GM19023 (cell line): ENCODE results near the gene RIMBP3C.
"Not testable (repeated sequence)": the region's sequence is repeated elsewhere in the genome, so short reads cannot be mapped to it uniquely, and the experiment has no call there.

Experiments
- ATAC-seq: cut with Tn5 transposase; IDR thresholded peaks from one replicate; pipeline ENCODE4 v1.9.1; 2021; ENCODE audit warnings: mild to moderate bottlenecking, moderate library complexity; ENCODE audit not compliant: unreplicated experiment

Gene RIMBP3C, protein sequence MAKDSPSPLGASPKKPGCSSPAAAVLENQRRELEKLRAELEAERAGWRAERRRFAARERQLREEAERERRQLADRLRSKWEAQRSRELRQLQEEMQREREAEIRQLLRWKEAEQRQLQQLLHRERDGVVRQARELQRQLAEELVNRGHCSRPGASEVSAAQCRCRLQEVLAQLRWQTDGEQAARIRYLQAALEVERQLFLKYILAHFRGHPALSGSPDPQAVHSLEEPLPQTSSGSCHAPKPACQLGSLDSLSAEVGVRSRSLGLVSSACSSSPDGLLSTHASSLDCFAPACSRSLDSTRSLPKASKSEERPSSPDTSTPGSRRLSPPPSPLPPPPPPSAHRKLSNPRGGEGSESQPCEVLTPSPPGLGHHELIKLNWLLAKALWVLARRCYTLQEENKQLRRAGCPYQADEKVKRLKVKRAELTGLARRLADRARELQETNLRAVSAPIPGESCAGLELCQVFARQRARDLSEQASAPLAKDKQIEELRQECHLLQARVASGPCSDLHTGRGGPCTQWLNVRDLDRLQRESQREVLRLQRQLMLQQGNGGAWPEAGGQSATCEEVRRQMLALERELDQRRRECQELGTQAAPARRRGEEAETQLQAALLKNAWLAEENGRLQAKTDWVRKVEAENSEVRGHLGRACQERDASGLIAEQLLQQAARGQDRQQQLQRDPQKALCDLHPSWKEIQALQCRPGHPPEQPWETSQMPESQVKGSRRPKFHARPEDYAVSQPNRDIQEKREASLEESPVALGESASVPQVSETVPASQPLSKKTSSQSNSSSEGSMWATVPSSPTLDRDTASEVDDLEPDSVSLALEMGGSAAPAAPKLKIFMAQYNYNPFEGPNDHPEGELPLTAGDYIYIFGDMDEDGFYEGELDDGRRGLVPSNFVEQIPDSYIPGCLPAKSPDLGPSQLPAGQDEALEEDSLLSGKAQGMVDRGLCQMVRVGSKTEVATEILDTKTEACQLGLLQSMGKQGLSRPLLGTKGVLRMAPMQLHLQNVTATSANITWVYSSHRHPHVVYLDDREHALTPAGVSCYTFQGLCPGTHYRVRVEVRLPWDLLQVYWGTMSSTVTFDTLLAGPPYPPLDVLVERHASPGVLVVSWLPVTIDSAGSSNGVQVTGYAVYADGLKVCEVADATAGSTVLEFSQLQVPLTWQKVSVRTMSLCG (N-terminal part only)

DNA sequence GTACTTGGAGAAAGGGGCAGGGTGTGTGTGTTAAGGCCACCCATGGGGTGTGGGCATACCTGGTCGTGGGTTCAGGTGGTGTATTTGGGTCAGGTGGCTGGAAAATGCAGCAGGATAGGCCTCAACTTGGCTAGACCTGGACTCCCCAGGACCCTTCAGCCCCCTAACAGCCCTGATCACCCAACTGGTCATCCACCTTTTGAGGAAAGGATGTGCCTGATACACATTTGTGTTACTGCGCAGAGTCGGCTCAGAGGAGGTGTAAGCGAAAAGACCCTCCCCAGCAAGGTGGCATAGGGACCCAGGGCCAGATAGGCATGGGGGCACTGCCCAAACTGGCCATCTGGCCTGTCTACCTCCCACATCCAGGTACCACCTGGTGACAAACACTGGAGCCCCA is at the start of gene RIMBP3C:
Gene RIMBP3C, minus strand, starts transcription at position 101 of the 400 bp plus-strand sequence. CDS start 485 bp downstream, outside the sequence.
- ATAC-seq, result not testable (repeated sequence)

DNA sequence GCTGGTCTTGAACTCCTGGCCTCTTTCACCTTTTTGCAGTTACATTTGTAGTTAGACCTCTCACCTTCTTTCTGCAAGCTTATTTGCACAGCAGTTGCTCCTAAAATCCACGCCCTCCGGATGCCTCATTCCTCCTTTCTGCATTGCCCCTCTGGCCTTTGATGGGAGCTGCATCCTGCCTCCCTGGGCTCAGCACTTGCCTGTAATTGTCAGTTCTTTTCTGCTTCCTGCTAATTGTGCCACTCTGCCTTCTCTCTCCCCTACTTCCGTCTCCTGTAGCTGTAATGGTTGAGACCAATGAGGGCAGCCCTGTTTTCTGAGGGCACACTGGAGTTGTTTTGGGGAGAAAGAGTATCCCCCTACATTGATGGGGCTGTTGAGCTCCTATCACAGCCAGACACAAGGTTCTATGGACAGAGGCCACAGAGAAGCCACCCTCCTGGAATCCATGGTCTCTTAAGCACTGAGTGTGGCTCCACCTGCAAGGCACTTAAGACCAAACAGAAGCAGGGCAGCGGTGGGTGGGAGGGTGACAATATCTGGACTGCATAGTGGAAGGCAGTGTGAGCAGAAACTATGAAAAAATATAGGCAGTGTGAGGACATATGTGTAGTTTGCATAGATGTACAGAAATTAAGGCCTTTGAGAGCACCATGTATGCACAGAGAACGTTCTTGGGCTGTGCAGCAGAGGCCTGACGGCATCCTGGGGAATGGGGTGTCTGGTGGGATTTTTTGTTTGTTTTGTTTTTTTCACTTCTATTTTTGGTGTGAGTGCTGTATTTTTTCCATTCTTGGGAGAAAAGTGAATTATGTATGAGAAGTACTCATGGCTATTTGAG is 48.0 kb upstream of the RIMBP3C start:
- ATAC-seq, result no peak

DNA sequence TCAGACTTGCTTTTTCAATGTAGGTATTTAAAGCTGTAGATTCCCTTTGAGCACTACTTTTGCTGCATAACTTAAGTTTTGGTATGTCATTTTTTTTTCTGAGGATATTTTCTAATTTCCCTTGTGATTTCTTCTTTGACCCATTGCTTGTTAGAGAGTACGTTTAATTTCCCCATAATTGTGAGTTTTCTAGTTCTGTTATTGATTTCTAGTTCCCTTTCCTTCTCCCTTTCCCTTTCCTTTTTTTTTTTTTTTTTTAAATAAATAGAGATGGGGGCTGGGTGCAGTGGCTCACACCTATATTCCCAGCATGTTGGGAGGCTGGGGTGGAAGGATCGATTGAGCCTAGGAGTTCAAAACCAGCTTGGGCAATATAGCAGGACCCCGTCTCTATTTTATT is 47.0 kb upstream of the RIMBP3C start:
- ATAC-seq, result no peak

DNA sequence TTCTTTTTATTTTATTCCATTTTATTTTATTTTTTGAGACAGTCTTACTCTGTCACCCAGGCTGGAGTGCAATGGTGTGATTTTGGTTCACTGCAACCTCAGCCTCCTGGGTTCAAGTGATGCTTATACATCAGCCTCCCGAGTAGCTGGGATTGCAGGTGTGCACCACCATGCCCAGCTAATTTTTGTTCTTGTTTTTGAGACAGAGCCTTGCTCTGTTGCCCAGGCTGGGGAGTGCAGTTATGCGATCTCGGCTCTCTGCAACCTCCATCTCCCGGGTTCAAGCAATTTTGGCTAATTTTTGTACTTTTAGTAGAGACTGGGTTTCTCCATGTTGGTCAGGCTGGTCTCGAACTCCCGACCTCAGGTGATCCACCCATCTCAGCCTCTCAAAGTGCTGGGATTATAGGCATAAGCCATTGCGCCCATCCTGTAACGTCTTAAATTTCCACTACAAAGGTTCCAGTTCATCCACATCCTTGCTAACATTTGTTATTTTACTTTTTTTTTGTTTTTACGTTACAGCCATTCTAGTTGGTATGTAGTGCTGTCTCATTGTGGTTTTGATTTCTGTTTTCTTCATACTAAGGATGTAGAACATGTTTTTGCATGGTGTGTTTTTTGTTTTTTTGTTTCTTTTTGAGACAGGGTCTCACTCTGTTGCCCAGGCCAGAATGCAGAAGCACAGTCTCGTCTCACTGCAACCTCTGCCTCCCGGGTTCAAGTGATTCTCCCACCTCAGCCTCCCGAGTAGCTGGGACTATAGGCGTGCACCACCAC is 45.3 kb upstream of the RIMBP3C start:
- ATAC-seq, result not testable (repeated sequence)

DNA sequence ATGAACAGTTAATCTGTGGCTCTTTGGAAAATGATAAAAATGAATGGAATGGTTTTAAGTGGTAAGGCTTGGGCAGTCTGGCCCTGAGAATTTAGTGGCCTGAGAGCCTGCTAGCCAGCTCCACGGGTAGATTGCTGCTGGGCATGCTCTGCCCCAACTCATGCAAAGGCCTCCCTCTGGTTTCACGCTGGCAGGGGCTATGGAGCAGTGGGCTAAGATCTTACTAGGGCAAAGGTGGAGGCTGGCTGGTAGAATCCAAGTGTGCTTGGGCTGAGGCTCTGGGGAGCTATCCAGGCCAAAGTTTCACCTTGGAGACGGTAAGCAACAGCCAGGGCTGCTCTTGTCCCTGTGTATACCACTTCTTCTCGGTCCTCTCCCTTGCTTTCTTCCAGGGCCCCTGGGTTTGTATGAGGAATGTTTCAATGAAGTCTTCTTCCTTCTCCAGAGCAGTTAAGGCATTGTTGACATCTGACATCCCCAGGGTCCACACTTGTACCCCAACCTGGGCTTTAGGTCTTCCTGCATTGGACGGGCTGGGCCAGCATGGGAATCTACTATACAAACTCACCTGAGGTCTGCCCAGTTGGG is 43.7 kb upstream of the RIMBP3C start:
- no peak for ATAC-seq

DNA sequence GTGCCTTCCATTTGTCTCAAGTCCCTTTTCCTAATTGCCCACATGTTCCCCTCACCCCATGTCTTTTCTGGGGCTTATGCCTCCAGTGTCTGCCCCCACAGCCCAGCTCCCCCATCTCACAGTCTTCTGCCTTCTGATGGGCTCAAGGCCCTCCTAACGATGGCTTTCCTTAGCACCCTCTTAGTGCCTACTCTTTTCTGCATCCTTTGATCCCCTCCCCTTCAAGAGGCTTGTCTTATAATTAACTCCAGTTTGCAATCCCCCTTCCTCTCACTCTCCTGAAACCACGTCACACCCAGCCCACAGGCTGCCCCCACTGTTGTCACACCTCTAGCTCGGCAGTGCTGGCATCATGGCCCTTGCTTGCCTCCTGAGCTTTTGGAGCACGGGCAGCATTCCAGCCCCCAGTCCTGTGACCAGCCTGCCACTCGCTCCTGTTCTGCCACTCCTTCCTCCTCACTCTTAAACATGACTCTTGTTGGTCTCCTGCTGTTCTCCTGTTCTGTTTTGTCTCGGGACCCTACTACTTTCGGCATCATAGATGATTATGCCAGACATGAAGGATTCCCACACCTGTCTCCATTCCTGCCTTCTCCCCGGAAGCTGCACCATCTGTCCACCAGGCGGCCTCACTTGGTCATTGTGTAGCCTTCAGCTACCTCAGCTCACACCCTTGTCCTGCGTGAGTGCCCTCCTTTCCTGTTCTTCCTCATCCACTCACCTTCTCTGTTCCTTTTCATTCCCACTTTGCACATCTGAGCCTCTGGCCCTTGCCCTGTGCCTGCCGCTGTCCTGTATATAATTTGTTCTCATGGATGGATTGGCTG is 42.4 kb upstream of the RIMBP3C start:
- no peak for ATAC-seq

DNA sequence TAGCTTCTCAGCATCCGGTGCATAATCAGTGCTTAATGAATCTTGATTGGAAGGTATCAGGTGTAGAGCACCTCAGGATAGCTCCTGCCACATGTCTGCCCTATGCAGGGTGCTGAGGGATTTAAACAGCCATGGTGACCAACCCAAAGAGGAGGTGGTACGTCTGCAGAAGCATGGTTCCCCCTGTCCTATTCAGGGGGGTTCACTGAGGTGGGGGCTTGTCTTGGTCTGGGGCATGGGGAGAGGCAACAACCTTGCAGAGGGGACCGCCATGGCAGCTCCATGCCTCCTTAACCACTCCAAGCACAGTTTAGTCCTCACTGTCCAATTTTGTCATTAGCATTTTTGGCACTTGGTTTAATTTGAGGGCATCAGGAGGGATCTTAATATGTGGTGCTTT is 41.2 kb upstream of the RIMBP3C start:
- ATAC-seq, result no peak

DNA sequence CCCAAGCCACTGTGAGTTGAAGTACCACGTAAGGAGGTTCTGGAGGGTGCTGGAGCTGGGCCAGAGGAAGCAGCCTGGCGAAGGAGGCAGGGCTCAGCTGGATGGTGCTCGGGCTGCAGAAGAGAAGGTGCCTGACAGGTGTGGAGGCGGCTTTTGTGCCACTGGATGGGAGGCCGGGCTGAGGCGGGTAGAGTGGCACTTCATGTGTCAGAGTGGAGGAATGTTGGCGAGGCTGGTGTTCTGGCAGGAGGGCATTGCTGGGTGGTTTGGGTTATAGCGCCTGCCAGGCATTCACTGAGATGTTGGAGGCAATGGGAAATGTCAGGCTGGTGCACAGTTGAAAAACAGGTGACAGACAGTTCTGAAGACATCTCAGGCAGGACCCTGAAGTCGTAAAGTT is 40.4 kb upstream of the RIMBP3C start:
- ATAC-seq, result no peak

DNA sequence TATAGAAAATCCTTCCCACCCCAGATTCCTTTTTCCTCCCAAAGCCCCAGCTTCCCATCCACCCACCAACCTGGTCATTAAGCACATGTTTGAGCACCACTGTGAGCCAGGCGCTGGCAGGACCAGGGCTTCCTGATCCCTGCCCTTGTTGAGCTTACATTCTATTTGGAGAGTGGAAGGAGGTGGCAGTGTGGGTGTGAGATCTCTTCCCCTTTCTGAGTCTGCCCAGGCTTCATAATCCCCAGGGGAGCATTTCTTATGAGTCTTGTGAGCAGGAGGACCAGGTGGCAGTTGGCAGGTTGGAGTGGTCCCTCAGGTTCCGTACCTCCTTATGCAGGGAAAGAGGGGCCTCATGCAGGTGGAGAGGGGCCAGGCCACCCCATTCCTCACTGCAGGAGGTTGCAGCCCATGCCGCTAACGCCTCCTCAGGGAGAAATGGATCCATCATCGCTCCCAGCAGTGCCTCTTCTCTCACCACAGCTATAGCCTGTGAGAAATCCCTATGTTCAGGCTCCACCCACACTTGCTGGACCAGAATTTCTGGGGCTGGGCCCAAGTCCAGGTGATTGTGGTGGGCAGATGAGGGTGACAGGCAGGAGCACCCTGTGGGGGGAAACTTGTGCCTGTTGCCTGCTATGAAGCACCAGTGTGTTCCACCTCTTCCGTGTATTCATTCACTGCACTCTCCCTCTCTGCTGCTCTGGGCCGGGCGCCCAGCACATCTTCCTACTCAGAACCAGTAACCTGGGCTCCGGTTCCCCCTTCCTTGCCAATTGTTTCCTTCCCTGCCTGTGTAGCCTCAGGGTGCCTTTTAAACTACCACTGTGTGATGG is 39.8 kb upstream of the RIMBP3C start:
- no peak for ATAC-seq

DNA sequence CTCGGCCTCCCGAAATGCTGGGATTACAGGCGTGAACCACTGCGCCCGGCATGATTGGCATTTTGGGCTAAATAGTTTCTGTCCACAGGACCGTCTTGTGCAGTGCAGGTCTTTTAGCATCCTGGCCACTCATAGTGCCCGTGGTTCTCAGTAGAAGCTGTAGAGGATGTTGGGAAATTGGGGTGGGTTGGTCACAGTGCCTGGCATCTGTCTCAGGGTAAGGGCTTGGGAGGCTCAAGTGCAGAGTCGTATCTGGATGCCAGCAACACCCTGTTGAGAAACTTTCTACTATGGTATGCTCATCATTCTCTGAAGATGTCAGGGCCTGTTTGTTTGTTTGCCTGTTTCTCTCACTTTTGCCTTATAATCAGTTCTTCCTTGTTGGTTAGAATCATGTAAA is 38.1 kb upstream of the RIMBP3C start:
- ATAC-seq, result no peak

DNA sequence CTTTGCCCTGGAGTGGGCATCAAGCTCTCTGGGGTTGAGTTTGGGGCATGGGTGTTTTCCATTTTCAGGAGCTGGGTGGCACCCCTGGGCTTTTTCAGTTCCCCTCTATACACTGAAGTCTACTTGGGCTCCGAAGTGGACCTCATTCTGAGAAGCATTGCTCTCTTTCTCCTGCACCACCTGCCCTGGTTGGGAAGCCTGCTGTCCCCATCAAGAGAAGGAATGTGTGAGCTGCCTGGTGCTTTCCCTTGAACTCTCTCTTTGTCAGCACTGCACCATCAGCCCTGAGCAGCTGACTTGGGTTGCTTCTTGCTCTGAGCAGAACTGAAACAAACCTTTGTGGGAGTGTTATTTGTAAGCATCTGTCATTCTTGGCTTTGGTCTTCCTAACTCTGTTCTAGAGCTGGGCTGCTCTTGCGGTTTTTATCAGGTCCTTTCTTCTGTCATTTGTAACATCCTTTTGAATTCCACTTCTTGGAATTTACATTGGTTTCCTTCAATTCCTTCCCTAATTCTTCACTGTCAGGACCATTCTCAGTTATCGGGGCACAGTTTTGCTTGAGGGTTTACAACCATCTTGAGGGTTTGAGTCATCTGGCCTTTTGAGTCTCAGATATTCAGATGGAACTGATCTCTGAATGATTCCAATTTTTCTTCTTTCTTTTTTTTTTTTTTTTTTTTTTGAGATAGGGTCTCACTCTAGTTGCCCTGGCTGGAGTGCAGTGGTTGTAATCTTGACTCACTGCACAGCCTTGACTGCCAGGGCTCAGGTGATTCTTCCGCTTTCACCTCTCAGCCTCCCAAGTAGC is 36.7 kb upstream of the RIMBP3C start:
- ATAC-seq, result peak; percentile 82

DNA sequence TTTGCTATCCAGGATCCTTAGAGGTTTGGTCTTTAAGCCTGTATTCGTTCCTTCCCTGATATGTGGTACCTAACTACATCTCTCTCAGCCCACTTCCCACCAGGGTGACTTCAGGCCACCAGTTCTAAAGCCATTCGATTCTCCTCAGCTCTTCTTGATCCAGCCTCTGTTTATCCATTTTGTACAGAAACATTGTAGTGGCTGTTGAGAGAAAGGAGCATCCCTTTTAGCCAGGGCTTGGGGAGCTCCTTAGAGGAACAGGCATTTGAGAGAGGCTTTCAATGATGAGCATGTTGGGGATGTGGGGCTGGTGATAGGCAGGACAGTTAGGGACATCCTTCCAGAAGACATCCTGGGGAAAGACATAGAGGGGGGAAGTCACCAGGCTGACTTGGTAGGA is 34.1 kb upstream of the RIMBP3C start:
- no peak for ATAC-seq

DNA sequence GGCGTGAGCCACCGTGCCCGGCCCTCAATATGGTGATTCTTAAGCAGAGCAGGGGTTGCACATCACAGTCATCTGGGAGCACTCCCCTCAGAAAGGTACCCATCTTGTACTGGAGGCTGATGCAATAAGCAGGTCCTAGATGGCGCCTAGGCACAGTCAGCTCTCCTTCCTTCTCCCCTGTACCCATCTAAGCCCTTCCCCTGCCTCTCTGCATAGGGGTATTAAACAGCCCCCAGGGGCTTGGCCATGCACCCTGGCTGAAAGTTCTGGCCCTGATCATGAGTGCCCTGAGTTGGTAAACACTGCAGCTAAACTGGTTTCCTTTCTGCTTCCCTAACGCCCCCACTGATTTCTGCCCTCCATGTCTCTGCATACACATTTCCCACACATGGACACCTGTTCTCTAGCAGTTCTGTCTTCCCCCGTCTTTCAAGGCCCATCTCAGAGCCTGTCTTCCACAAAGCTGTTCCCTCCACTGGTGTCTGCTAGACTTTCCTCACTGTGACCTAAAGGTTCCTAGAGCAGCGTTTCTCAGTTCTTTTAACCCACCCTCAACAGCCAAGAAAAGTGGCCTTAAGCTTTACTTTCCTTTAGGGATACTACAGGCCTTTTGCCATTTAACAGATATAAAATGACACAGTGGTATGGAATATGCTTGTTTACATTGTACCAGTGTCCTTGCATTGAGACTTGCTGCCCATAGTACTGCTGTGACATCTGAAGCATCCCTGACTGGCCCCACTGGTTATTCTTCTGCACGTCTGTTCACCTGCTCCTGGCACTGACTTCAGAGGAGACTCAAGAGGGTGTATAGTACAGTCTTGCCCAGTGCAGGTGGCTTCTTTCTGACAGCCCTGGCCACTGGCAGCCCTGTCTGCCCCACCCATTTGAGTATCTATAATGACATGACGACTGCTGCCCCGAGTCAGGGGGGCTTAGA is 31.8 kb upstream of the RIMBP3C start:
- no peak for ATAC-seq

DNA sequence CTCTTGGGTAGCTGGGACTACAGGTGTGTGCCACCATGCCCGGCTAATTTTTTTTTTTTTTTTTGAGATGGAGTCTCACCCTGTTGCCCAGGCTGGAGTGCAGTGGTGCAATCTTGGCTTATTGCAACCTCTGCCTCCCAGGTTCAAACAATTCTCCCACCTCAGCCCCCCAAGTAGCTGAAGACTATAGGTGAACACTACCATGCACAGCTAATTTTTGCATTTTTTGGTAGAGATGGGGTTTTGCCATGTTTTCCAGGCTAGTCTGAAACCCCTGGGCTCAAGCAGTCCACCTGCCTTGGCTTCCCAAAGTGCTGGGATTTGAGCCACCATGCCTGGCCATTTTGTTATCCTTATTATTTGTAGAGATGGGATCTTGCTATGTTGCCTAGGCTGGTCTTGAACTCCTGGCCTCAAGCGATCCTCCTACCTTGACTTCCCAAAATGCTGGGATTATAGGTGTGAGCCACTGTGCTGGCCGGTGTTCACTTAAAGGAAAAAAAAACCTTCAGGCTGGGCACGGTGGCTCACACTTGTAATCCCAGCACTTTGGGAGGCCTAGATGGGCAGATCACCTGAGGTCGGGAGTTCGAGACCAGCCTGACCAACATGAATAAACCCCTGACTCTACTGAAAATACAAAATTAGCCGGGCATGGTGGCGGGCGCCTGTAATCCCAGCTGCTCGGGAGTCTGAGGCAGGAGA is 29.9 kb upstream of the RIMBP3C start:
- ATAC-seq, result not testable (repeated sequence)

DNA sequence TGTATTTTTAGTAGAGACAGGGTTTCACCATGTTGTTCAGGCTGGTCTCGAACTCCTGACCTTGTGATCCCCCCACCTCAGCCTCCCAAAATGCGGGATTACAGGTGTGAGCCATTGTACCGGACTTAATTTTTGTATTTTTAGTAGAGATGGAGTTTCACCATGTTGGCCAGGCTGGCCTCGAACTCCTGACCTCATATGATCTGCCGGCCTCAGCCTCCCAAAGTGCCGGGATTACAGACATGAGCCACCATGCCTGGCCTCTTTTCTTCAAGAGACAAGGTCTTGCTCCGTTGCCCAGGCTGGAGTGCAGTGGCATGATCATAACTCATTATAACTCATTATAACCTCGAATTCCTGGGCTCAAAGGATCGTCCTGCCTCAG is 29.4 kb upstream of the RIMBP3C start:
- not testable (repeated sequence) for ATAC-seq
